Activated CD4-positive, alpha-beta T cell treated with anti-CD3 and anti-CD28 coated beads, Interleukin-2, Interleukin-6, amounts not matched to agents 100 ng/mL and 50 ng/mL, durations not matched to agents 16 hours and 8 hours (primary cell): Measurements from ENCODE around the gene WBP1.
A peak's percentile ranks its signal among the peaks of the same experiment; 100 is the strongest.
"Not testable (repeated sequence)": the region's sequence is repeated elsewhere in the genome, so short reads cannot be mapped to it uniquely, and the experiment has no call there.

Experiments used
- DNase-seq: peaks from one replicate; pipeline ENCODE4 v3.0.0-alpha.2; 2020

Gene WBP1

GRCh38 chr2:74458132-74458937, at the start of gene WBP1:
Gene WBP1, plus strand, starts transcription at chr2:74458438. Its CDS starts 165 bp downstream, at chr2:74458603.
- DNase-seq = peak; percentile 100

- DNase-seq = no peak
Measured at GRCh38 chr2:74413001-74413698, 45.1 kb upstream of the WBP1 start.

- no peak for DNase-seq
Measured at GRCh38 chr2:74414441-74414840, 43.8 kb upstream of the WBP1 start.

- DNase-seq = no peak
Measured at GRCh38 chr2:74414881-74415761, 43.1 kb upstream of the WBP1 start.

- DNase-seq = no peak
Measured at GRCh38 chr2:74415762-74416395, 42.4 kb upstream of the WBP1 start.

- no peak for DNase-seq
Measured at GRCh38 chr2:74416778-74417177, 41.5 kb upstream of the WBP1 start.

- no peak for DNase-seq
Measured at GRCh38 chr2:74417197-74417596, 41.0 kb upstream of the WBP1 start.

- no peak for DNase-seq
Measured at GRCh38 chr2:74417763-74418162, 40.5 kb upstream of the WBP1 start.

- DNase-seq = no peak
Measured at GRCh38 chr2:74418312-74418711, 39.9 kb upstream of the WBP1 start.

GRCh38 chr2:74419345-74419744, 38.9 kb upstream of the WBP1 start:
- DNase-seq = no peak

- no peak for DNase-seq
Measured at GRCh38 chr2:74420006-74420405, 38.2 kb upstream of the WBP1 start.

- not testable (repeated sequence) for DNase-seq
Measured at GRCh38 chr2:74420443-74421103, 37.7 kb upstream of the WBP1 start.

- DNase-seq = peak; percentile 96
Measured at GRCh38 chr2:74421221-74421870, 36.9 kb upstream of the WBP1 start, which contains the start of the genes C2orf81 and WDR54. Gene C2orf81, minus strand, starts transcription at chr2:74421619. Its CDS starts 59 bp downstream, at chr2:74421560. Gene WDR54, plus strand, starts transcription at chr2:74421730. Its CDS starts 424 bp downstream, at chr2:74422154.

- DNase-seq = no peak
Measured at GRCh38 chr2:74423231-74424095, 34.8 kb upstream of the WBP1 start.

- DNase-seq = no peak
Measured at GRCh38 chr2:74424139-74424992, 33.9 kb upstream of the WBP1 start.

- no peak for DNase-seq
Measured at GRCh38 chr2:74424995-74425406, 33.2 kb upstream of the WBP1 start.

GRCh38 chr2:74425523-74425922, 32.7 kb upstream of the WBP1 start:
- DNase-seq = no peak

- DNase-seq = no peak
Measured at GRCh38 chr2:74426181-74426758, 32.0 kb upstream of the WBP1 start.

- DNase-seq = no peak
Measured at GRCh38 chr2:74427551-74427950, 30.7 kb upstream of the WBP1 start.
